ENCODE data around the gene CENPT.
"Not testable (repeated sequence)": the region's sequence is repeated elsewhere in the genome, so short reads cannot be mapped to it uniquely, and the experiment has no call there.

The CENPT gene

GRCh38 chr16:67874372-67874771 lies 26.9 kb upstream of the CENPT start:
- DNase-seq (ENCODE audit: low read depth): no peak

- no peak for DNase-seq (ENCODE audit: low read depth)
Measured at GRCh38 chr16:67873435-67874370, 26.2 kb upstream of the CENPT start.

- peak; percentile 87 for DNase-seq (ENCODE audit: low read depth)
Measured at GRCh38 chr16:67872631-67873434, 25.3 kb upstream of the CENPT start, which contains the start of gene EDC4. TSS of gene EDC4 (plus strand) at chr16:67873052. CDS start at chr16:67873262, 210 bp downstream.

- no peak for DNase-seq (ENCODE audit: low read depth)
Measured at GRCh38 chr16:67872131-67872630, 24.7 kb upstream of the CENPT start.

GRCh38 chr16:67871256-67871655 lies 23.8 kb upstream of the CENPT start:
- DNase-seq (ENCODE audit: low read depth): no peak

GRCh38 chr16:67869653-67870052 lies 22.2 kb upstream of the CENPT start:
- no peak for DNase-seq (ENCODE audit: low read depth)

GRCh38 chr16:67868290-67868689 lies 20.8 kb upstream of the CENPT start:
- no peak for DNase-seq (ENCODE audit: low read depth)

- no peak for DNase-seq (ENCODE audit: low read depth)
Measured at GRCh38 chr16:67865318-67865717, 17.8 kb upstream of the CENPT start.

- DNase-seq (ENCODE audit: low read depth): no peak
Measured at GRCh38 chr16:67864594-67864993, 17.1 kb upstream of the CENPT start.

- not testable (repeated sequence) for DNase-seq (ENCODE audit: low read depth)
Measured at GRCh38 chr16:67864044-67864443, 16.6 kb upstream of the CENPT start.

GRCh38 chr16:67862623-67863583 lies 15.4 kb upstream of the CENPT start:
- no peak for DNase-seq (ENCODE audit: low read depth)

GRCh38 chr16:67861877-67862276 lies 14.4 kb upstream of the CENPT start:
- DNase-seq (ENCODE audit: low read depth): no peak

- DNase-seq (ENCODE audit: low read depth): no peak
Measured at GRCh38 chr16:67860589-67861398, 13.3 kb upstream of the CENPT start.

GRCh38 chr16:67858500-67858899 lies 11.0 kb upstream of the CENPT start:
- no peak for DNase-seq (ENCODE audit: low read depth)

GRCh38 chr16:67857547-67858233 lies 10.2 kb upstream of the CENPT start:
- no peak for DNase-seq (ENCODE audit: low read depth)

GRCh38 chr16:67856927-67857546 lies 9.5 kb upstream of the CENPT start:
- DNase-seq (ENCODE audit: low read depth): no peak

- DNase-seq (ENCODE audit: low read depth): no peak
Measured at GRCh38 chr16:67855789-67856188, 8.3 kb upstream of the CENPT start.

GRCh38 chr16:67853670-67854069 lies 6.2 kb upstream of the CENPT start:
- no peak for DNase-seq (ENCODE audit: low read depth)

- DNase-seq (ENCODE audit: low read depth): no peak
Measured at GRCh38 chr16:67848118-67848517, 625 bp upstream of the CENPT start.

Data from activated T-cell treated with anti-CD3 and anti-CD28 coated beads for 24 hours (primary cell).